Globus pallidus (tissue), 1 donor: ENCODE measurements around the gene RAX2.

Experiments used
- DNase-seq: peaks from one replicate; pipeline ENCODE4 v3.0.0-alpha.2; 2015; ENCODE audit warnings: low spot score

The RAX2 gene

GRCh38 chr19:3730457-3730958, 41.5 kb downstream of the RAX2 start:
- DNase-seq = no peak

GRCh38 chr19:3725640-3726310, 46.3 kb downstream of the RAX2 start:
- DNase-seq = no peak

GRCh38 chr19:3725121-3725520, 46.9 kb downstream of the RAX2 start:
- no peak for DNase-seq

- DNase-seq = no peak
Observed at GRCh38 chr19:3723883-3724282, 48.1 kb downstream of the RAX2 start.

GRCh38 chr19:3723110-3723488, 48.9 kb downstream of the RAX2 start:
- no peak for DNase-seq

GRCh38 chr19:3722443-3723109, 49.5 kb downstream of the RAX2 start:
- DNase-seq = no peak

- DNase-seq = no peak
Observed at GRCh38 chr19:3721887-3722442, 50.1 kb downstream of the RAX2 start.

GRCh38 chr19:3721131-3721886, 50.7 kb downstream of the RAX2 start:
- DNase-seq = no peak

GRCh38 chr19:3720349-3720917, 51.6 kb downstream of the RAX2 start:
- no peak for DNase-seq

- no peak for DNase-seq
Observed at GRCh38 chr19:3719868-3720267, 52.2 kb downstream of the RAX2 start.
